ENCODE results near the gene HPX. TPM values are rescaled to one million over a fixed set of nuclear protein-coding genes. Genes with fewer than 3 reads are reported as not detected.
A peak's percentile ranks its signal among the peaks of the same experiment; 100 is the strongest.

HPX gene
- total RNA-seq, 4 donors from 2014 or later = 0.29 to 28.6 (median 1.1) TPM; not detected in 1

GRCh38 chr11:6474806-6475500 lies 34.2 kb upstream of the HPX start:
- peak overlapping the region; percentile 95 to 96 for H3K27ac ChIP-seq
- intact Hi-C loops (cut with DNase I; ENCODE audit: low total_unique reads) = no loop called here
- no peak for DNase-seq
- H3K9me3 ChIP-seq = no peaks in the 10 kb centered on the region
- H3K4me1 ChIP-seq = peaks cover 0 to 6% of the 10 kb centered on the region in 2 donors
- no peaks in the 10 kb centered on the region for H3K27me3 ChIP-seq
- no peak for TF ChIP-seq POLR2A (IDR thresholded peaks at IDR 0.05)
- no peak for TF ChIP-seq CTCF (IDR thresholded peaks at IDR 0.05)
- no peak overlapping the region for H3K4me3 ChIP-seq
- no peaks in the 10 kb centered on the region for H3K36me3 ChIP-seq

DNA sequence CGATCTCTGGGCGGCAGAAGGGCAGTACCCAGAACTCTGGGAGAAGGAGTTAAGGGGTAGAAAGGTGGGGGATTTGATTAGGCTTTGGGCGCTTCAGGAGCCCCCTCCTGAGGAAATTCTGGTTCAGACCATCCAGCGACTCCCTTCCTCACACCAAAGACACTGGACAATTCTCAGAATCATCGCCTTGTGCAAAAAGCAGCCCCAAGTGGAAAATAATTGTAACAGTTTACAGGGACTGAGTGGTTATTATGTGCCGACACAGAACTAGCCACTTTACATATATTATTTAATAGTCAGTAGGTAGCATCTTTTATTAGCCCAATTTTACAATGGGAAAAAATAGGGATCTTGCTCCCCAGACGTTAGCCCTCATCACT lies 33.6 kb upstream of the HPX start:
- H3K36me3 ChIP-seq = no peaks in the 10 kb centered on the region
- H3K9me3 ChIP-seq = no peaks in the 10 kb centered on the region
- H3K27ac ChIP-seq = peak overlapping the region; percentile 95 to 96
- peaks cover 0 to 6% of the 10 kb centered on the region in 2 donors for H3K4me1 ChIP-seq
- peak overlapping the region; percentile 44 to 86 for H3K4me3 ChIP-seq
- intact Hi-C loops (cut with DNase I; ENCODE audit: low total_unique reads) = no loop called here
- DNase-seq = no peak
- TF ChIP-seq CTCF (IDR thresholded peaks at IDR 0.05) (no peak), POLR2A (IDR thresholded peaks at IDR 0.05) (no peak)
- no peaks in the 10 kb centered on the region for H3K27me3 ChIP-seq

GRCh38 chr11:6473451-6474412 lies 32.9 kb upstream of the HPX start, which contains the start of gene TRIM3:
Gene TRIM3 (minus strand): TSS chr11:6473941. CDS start chr11:6465695, 8,246 bp downstream.
- Histone ChIP-seq H3K9me3 (no peaks in the 10 kb centered on the region), H3K4me3 (peak within 1 kb of the TSS; percentile 44 to 86), H3K27me3 (no peaks in the 10 kb centered on the region), H3K4me1 (peaks cover 0 to 6% of the 10 kb centered on the region in 2 donors), H3K27ac (peak within 1 kb of the TSS; percentile 95 to 96), H3K36me3 (no peaks in the 10 kb centered on the region)
- intact Hi-C loops (cut with DNase I; ENCODE audit: low total_unique reads) = no loop called here
- DNase-seq = peak; percentile 93 to 96
- TF ChIP-seq POLR2A (IDR thresholded peaks at IDR 0.05) (peak; percentile 77 to 87), CTCF (IDR thresholded peaks at IDR 0.05) (peak in 3 of 4 experiments; percentile 12 to 34 (median 18))

- Histone ChIP-seq H3K36me3 (no peaks in the 10 kb centered on the region), H3K9me3 (no peaks in the 10 kb centered on the region), H3K27ac (peak overlapping the region in 1 of 2 donors; percentile 95), H3K27me3 (no peaks in the 10 kb centered on the region), H3K4me1 (peaks cover 0 to 6% of the 10 kb centered on the region in 2 donors), H3K4me3 (peak overlapping the region; percentile 44 to 86)
- intact Hi-C loops (cut with DNase I; ENCODE audit: low total_unique reads) = no loop called here
- DNase-seq = peak in 1 of 2 donors; percentile 16
- TF ChIP-seq POLR2A (IDR thresholded peaks at IDR 0.05) (no peak), CTCF (IDR thresholded peaks at IDR 0.05) (no peak)
Observed at GRCh38 chr11:6472934-6473333, 32.1 kb upstream of the HPX start.
